HG03575 (cell line): ENCODE results near the gene ITGAV.

Experiments
- ATAC-seq: cut with Tn5 transposase; IDR thresholded peaks from one replicate; pipeline ENCODE4 v1.9.1; 2021; ENCODE audit not compliant: unreplicated experiment, insufficient number of reproducible peaks, low FRiP score; ENCODE audit errors: extremely low read depth

ITGAV gene

DNA sequence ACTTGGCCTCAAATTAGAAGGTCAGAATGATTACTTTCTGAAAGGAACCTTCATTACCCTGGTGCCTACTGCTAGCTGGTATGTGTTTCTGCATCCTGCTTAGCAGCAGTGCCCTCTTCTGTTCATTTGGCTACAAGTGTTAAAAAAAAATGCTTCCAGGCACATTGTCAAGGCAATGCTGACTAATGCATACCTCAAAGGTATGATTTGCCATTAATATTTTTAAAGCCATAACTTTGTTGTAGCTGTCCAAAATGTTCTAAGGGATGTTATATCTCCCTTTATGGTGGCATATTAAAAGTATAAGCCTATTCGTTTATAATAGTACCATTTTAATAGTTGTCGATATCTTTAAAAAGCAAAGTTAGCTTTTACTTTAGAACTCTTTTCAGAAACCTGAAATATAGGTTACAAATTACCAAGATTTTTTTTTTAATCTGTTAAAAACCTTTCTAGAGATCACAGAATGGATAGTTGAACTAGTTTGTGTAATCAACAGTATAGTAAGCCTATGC lies 52.0 kb downstream of the ITGAV start:
- peak; percentile 62 for ATAC-seq

DNA sequence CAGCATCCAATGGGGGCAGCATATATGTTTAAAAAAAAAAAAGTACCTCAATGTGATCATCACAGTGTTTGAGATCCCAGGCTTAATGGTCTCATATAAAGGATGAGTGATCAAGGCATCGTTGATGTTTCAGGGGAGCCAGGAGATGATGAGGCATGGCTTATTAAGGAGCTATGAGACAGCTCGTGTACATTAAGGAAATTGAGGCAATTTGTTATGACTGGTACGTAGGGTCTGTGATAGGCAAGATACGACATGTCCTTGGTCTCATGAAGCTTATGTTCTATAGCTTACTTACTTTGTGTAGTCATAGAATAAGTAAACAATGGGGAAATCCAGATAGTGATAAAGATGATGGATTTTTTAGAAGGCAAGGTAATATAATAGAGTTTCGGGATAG lies 54.9 kb downstream of the ITGAV start:
- ATAC-seq, result no peak

DNA sequence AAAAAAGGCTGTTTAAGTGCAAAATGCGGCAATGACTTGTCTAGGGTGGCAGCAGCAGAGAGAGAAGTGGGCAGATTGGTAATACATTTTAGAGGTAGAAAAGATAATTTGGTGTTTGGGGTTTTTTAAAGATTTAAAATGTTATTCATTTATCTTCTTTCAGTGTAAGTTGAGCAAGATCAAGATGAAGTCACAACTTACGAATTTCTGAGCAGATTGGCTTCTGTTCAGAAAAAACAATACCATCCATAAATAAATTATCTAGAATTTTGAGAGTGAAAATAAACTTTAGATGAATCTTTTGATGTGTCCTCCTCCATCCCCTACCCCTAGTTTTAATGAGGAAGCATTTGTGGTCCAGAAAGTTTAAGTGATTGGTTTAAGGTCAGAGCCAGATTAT lies 56.1 kb downstream of the ITGAV start:
- ATAC-seq, result no peak

DNA sequence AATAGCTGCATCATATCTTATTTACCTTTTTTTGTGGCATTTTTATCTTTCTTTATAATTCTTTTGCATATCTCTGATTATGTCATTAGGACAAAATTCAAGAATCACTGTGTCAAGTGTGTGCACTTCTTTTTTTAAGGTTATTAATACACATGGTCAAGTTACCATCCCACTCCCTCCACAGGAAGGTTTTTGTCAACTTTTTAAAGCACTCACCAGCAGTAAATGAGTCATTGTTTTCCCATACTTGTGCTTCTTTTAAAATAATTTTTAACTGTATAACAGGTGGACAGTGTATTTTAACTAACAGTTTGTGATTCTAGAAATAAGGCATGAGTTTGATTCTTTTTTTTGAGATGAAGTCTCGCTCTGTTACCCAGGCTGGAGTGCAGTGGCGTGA lies 58.3 kb downstream of the ITGAV start:
- no peak for ATAC-seq

DNA sequence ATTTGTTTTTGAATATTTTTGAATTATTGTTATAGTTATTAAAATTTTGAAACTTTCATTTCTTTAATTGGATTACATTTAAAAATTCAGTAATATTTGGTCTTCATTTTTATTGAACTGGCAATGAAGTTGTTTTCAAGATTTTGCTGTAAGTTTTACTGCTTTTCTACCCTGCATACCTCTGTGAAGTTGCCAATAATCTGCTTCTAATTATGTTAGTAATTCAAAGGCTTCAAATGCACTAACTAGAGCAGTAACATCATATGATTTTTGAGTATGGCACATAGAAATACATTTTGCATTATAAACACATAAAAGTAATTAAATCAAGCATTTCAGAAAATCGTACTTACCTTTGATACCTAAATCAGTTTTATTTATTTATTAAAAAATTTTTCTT lies 63.7 kb downstream of the ITGAV start:
- no peak for ATAC-seq

DNA sequence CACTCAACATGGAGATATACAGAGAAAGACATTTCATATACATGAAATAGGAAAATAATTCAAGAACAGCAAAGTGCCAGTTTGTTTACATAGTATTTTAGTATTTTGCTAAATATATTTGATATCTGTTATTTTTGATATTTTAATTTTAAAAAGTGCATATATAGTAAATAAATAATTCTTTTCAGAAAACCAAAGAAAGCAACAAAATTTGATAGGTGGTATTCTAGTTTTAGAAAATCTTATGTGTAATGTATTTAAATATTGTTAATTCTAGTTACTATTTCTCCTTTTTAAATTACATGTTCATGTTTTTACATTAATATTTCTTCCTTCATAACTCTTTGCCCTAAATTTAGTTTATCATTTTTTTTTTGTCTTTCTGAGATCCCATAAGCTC lies 69.5 kb downstream of the ITGAV start:
- no peak for ATAC-seq

DNA sequence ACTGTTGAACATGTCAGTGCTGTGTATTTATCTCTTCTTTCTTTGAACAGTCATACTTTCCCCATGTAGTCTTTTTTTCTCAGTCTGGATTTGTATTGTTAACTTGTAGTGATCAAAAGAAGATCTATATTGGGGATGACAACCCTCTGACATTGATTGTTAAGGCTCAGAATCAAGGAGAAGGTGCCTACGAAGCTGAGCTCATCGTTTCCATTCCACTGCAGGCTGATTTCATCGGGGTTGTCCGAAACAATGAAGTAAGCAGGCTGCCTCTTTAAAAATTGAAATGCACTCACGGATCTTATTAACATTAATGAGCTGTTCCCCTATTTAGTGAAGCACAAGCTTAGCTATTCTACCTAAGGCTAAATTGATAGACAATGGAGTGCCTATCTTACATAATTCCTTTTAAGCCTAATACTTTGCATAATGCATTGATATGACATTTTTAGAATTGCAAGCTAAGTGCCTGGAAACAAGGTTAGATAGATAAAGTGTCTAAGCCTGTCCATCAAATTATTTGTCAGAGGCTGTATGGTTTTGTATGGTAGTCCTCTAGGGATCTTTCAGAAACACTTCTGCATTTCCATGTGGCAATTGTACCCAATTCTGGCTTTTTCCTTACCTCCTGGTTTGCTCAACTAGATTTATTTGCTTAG lies 74.7 kb downstream of the ITGAV start:
- ATAC-seq, result no peak

DNA sequence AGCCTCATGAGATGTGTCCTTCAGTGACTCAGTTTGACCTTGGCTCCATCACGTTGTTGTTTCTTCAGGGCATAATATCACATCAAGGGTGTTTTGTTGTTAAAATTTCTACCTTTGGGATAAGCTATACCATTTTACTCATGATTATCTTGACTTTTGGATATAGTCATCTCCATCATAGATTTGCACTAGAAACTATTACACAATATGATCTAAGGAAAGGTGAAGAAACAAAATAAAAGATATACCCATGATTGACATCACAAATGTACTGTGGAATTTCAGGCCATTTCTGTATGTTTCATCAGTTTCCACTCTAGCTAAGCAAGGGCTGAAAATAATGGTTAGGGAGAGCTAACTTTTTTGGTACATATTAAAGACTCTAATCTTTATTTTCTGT lies 79.3 kb downstream of the ITGAV start:
- no peak for ATAC-seq

DNA sequence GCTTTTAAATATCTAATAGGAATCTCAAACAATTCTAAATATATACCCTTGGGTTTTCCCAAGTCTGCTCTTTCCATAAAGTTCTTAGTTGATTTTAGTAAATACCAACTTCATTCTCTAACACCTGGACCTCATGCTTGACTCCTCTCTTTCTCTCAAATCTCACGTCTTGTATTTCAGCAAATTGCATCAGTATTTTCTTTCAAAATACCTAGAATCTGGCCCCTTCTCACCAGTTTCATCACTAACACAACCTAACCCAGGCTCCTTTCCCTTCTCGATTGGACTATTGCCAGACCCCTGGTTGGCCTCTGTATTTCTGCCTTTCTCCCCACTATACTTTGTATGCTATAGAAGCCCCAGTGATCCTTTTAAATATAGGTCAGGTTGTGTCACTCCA lies 81.0 kb downstream of the ITGAV start:
- no peak for ATAC-seq

DNA sequence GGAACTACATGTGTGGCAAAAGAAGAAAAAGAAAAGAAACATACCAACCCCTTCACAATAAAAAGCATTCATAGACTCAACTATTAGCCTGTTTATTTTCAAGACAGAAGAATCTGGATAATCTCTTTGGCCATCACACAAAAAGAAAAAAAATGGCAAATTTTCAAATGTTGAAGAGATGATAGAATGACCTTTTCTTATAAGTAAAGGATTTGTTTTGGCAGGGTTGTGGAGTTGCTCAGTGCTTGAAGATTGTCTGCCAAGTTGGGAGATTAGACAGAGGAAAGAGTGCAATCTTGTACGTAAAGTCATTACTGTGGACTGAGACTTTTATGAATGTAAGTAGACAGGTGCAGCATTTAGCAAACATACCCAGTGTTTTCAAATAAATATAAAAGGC lies 85.5 kb downstream of the ITGAV start:
- ATAC-seq, result no peak

DNA sequence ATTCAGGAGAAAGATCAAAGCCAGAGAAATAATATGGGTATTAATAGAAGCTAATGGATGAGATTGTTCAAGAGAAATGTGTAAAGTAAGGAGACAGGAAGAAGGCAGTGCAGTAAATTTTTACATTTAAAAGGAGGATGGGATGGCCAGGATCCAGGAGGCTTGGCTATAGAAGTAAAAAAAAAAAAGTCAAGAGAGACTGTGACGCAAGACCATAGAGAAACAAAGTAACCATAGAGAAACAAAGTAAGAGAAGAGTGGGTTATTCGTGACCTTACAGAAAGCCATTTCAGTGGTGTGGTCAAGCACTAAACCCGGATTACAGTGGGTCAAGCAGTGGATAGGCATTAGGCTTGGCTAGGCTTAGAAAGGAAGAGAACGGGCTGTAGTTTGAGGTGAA lies 93.5 kb downstream of the ITGAV start:
- no peak for ATAC-seq

DNA sequence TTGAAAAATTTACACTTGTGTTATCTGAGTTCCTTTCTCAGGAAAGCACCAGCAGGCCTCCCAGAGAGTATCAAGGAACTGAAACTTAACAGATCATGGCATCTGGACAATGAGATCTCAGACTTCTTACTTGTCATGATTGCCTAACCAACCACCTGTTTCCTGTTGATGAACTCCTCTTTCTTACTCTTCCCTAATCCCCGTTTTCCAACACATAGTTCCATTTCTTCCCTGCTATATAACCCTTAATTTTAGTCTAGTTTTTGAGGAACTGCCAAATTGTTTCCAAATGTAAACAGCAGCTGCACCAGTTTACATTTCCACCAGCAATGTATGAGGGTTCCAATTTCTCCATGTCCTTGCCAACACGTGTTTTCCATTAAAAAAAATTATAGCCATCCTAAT lies 98.0 kb downstream of the ITGAV start:
- ATAC-seq, result no peak

DNA sequence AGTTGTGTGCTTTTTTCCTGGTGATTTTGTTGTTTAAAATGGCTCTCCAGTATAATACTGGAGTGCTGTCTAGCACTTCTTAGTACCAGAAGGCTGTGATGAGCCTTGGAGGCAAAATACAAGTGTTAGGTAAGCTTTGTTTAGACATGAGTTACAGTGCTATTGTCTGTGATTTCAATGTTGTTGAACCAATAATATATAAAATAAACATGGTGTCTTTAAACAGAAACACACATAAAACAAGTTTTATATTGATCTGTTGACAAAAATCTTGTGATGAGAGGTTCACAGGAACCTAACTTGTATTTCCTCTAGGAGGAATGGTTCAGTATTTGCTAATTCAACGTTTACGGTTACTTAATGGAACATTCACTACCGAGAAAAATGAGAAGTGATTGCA lies 99.0 kb downstream of the ITGAV start:
- no peak for ATAC-seq

DNA sequence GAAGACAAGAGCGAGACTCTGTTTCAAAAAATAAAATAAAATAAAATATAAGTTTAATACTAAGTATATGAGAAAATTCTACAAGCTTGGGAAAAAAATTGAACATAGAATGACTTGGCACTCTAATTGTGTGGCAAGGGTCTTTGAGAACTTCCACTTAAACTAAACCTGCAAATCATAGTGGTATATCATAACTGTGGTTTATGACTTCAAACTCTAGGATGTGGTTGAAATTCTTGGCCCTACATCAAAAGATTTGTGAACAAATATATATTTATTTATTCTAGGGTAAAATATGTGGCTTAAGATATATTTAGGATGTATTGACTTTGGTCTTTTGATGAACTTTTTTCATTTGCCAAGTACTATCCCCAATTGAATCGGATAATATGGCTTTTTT lies 100.9 kb downstream of the ITGAV start:
- ATAC-seq, result no peak

DNA sequence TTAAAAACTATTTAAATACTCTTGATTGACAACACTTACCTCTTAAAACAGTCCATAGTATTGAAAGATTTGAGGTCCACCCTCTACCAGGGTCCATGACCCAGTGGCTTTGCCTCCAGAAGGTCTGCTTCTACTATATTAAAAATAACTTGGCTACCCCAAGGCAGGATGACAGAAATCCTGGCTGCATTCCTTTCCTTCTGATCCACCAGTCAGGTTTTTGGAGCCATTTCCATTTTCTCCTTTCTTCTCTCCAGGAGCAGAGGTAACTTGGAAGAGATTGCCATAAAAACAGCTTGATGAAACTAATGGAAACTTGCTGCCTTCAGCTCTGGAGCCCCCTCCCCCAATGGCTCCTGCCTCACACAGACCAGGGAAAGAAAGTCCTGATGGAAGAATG lies 101.4 kb downstream of the ITGAV start:
- ATAC-seq, result no peak

DNA sequence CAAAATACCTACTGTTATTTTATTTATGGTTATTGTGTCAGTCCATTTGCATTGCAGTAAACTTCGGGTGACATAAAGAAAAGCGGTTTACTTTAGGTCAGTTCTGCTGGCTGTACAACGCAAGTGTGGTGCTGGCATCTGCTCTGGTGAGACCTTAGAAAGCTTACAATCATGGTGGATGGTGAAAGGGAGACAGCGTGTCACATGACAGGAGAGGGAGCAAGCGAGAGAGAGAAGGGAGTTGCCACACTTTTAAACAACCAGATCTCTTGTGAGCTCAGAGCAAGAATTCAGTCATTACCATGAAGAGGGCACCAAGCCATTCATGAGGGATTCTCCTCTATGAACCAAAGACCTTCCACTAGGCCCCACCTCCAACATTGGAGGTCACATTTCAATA lies 102.0 kb downstream of the ITGAV start:
- no peak for ATAC-seq

DNA sequence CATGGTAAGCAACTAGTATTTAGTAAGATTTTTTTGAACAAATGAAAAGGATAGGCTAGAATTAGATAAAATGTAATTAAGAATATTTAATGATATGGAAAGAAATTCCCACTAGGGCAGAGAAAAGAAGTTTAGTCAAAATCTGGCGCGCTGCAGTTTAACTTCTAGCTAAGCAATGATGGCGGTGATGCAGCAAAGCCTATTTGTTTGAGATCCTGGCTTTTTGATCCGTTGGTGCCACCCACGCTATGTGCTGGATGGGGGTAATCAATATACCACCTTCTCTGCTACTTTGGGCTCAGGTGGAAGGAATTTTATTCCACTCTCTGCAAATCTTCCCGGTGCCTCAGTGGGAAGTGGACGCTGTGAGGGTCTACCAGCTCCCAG lies 103.6 kb downstream of the ITGAV start:
- ATAC-seq, result no peak

DNA sequence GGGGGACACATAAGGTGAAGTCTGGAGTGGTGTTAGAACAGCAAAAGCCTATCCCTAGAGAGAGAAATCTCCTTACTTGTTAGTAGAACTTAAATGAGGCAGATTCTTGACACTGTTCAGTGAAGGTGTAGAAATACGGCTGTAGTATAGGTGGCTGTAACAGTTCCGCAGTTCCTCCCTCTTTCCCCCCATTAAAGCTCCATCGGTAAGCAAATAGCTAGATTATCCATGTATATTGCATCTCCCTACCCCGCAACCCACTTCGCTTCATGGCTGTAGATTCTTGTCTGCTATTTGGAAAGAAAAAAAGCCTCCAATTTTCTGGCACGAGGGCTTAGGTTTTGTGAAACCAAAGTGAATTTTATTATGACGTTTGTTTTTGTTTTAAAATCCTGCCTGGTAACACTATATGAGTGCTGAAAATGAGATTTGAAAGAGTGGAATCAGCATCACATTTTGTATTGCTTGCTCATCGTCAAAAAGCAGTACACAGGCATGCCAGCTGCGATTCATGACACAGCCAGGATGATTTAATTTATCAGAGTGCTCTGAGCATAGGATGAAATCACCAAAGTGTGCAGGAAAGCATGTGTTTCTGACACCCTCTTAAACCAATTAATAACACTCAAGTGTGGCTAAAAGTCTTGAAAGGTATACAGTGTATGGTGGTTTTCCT lies 105.4 kb downstream of the ITGAV start:
- no peak for ATAC-seq

DNA sequence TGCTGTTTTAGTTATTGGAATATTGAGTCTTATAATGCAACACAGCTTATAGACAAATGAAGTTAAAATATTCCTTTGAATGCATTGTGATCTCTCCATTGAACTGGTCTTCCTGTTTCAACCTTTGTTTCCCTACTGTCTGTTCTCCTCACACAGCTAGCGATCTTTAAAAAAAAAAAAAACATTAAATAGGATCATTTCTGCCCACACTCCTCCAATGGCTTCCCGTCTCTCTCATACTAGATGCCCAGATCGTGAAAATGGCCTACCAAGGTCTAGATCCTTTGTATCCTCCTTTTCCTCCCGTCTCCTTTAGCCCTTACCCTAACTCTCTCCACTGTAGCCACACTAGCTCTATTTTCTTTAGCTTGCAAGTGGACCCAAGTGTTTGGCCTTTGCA lies 106.4 kb downstream of the ITGAV start:
- no peak for ATAC-seq

DNA sequence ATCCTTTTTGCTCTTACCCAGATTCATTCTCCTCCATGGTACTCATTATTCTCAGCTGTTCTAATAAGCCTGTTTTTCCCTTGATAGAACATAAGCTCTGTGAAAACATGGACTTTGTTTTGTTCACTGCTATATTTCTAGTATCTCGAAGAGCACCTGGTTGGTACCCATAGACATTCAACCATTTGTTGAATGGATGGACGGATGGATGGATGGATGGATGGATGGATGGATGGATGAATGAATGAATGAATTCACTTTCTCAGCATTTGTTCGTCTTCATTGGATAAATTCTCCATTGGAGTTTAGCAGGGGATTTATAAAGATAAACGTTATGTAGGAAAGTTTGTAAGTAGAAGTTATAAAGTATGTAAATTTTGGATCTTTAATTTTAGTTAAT lies 106.9 kb downstream of the ITGAV start:
- no peak for ATAC-seq

DNA sequence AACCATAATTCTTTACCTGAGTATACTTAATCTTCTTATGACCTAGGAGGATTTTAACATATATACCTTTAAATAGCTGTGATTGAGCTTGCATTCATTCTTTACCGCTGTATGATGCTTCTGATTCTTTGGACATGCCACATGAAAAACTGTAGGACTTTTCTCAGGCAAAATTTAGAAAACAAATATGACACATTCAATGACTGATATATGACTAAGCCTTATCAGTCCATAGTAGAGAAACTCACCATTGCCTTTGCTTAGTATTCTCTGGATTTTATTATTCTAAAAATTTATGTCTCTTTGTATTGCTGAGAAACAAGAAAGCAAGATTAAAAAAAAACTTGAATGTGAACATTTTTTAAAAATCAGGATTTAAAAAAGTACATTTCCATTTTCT lies 107.7 kb downstream of the ITGAV start:
- ATAC-seq, result no peak
